ENCODE measurements around the gene BIN2. TPM values are rescaled to one million over a fixed set of nuclear protein-coding genes. Genes with fewer than 3 reads are reported as not detected.

Gene BIN2
- total and polyA plus RNA-seq, 10 of the 15 experiments (the other 5 are each of a cell fraction or from before 2014, with no cell fraction given): 8.6 to 42.9 (median 32.1) TPM

- ChIA-PET POLR2A (no interaction called here), CTCF (interaction anchor here (4.9 kb wide), 1 partner anchor 11 kb away, joined by 27 read pairs; no protein-coding TSS in a partner anchor), SMC1A (ENCODE audit: uncharacterized antibody, unreplicated experiment) (interaction anchor here (0.7 to 1.2 kb wide), 2 partner anchors 11 to 16 kb away, joined by 4 to 5 read pairs; no protein-coding TSS in a partner anchor), RAD21 (ENCODE audit: unreplicated experiment) (interaction anchor here (0.6 kb wide), 1 partner anchor 473 kb away, joined by 3 read pairs; no protein-coding TSS in a partner anchor)
- Histone ChIP-seq H3K27me3 (replicated peaks in 1 of 2; ENCODE audit: control insufficient read depth in 2 of 2, insufficient read depth in 2 of 2, low read length in 1 of 2) (no peaks in the 10 kb centered on the region), H3K9ac (ENCODE audit: control insufficient read depth, insufficient read depth, low read length) (no peak overlapping the region), H3K4me2 (ENCODE audit: control insufficient read depth, insufficient read depth) (peak overlapping the region; percentile 59), H3K27ac (ENCODE audit: control insufficient read depth, insufficient read depth) (no peak overlapping the region), H4K20me1 (ENCODE audit: control insufficient read depth, insufficient read depth) (no peaks in the 10 kb centered on the region), H3K9me3 (replicated peaks; ENCODE audit: control insufficient read depth, insufficient read depth, low read length) (no peaks in the 10 kb centered on the region), H3K79me2 (ENCODE audit: control insufficient read depth, insufficient read depth, low read length) (no peaks in the 10 kb centered on the region), H3K4me3 (no peak overlapping the region), H3K36me3 (ENCODE audit: control insufficient read depth in 2 of 2, insufficient read depth in 2 of 2, low read length in 1 of 2) (no peaks in the 10 kb centered on the region), H2AFZ (ENCODE audit: control insufficient read depth, low read depth, low read length) (peak overlapping the region; percentile 48), H3K4me1 (ENCODE audit: control insufficient read depth, insufficient read depth, low read length) (peaks cover 34% of the 10 kb centered on the region)
- in situ Hi-C loops (cut with MboI): no loop called here
- no peak for TF ChIP-seq CHD1 (IDR thresholded peaks at IDR 0.05; ENCODE audit: low read depth, low read length)
- TF ChIP-seq STAT1 (conservative IDR thresholded peaks at IDR 0.05): no peak
- TF ChIP-seq HCFC1 (IDR thresholded peaks at IDR 0.05; ENCODE audit: low read length): no peak
- no peak for TF ChIP-seq CTCF (IDR thresholded peaks at IDR 0.05 in 2 of 3, conservative IDR thresholded peaks at IDR 0.05 in 1 of 3; ENCODE audit: control insufficient read depth in 2 of 3, extremely low read depth in 1 of 3, insufficient read depth in 1 of 3, low read depth in 3 of 3, low read length in 3 of 3)
- no peak for TF ChIP-seq ZNF384 (IDR thresholded peaks at IDR 0.05; ENCODE audit: borderline replicate concordance, low read depth, low read length)
- no peak for TF ChIP-seq NR2F1 (conservative IDR thresholded peaks at IDR 0.05)
- no peak for TF ChIP-seq TBL1XR1 (IDR thresholded peaks at IDR 0.05; ENCODE audit: low read depth, low read length)
- TF ChIP-seq ZBTB11 (CRISPR knock-in tag; IDR thresholded peaks at IDR 0.05): no peak
- no peak for TF ChIP-seq BMI1 (IDR thresholded peaks at IDR 0.05; ENCODE audit: borderline replicate concordance)
- no peak for TF ChIP-seq SMC3 (IDR thresholded peaks at IDR 0.05; ENCODE audit: borderline replicate concordance, low read length)
- no peak for TF ChIP-seq ZNF24 (IDR thresholded peaks at IDR 0.05)
- intact Hi-C loops (cut with micrococcal nuclease; ENCODE audit: unreplicated experiment): loop anchor here (10.0 kb wide), 1 partner anchor 565 kb away; the partner anchor contains the start of gene ATF1
- DNase-seq (ENCODE audit: low read depth, low spot score) (no peak), FAIRE-seq (peak; percentile 57), ATAC-seq (no peak)
- no TSS peak for BruUV-seq (replicated peaks)
- 10% methylated on average over 5 of the region's 5 CpGs for WGBS (ENCODE audit: insufficient coverage, insufficient replicate concordance, low lambda C conversion rate, missing lambda C conversion rate)
These were observed 5.8 kb upstream of the BIN2 start for GRCh38 chr12:51329742-51330141.
